IMR-90 (cell line): ENCODE results near the gene GGCT. TPM values are rescaled to one million over a fixed set of nuclear protein-coding genes. Genes with fewer than 3 reads are reported as not detected.
"Not testable (repeated sequence)": the region's sequence is repeated elsewhere in the genome, so short reads cannot be mapped to it uniquely, and the experiment has no call there.

Experiments used
- ATAC-seq: fragments of 200-7000 bp; cut with Tn5 transposase; 2 replicates; pipeline ENCODE4 v1.9.1; 2020; ENCODE audit warnings: low read depth, mild to moderate bottlenecking, moderate library complexity
- BruUV-seq: library from RNA; stranded (reverse); fragments of 400-500 nt; replicated peaks from 2 replicates; lab custom pipeline; 2021; lab: Mats Ljungman, UMichigan
- CTCF ChIA-PET: fragments of 300-600 bp; formaldehyde crosslinking; extraction: SDS; loops from one replicate; lab custom pipeline; 2021; ENCODE audit warnings: antibody characterized with exemption; lab: Yijun Ruan, JAX
- POLR2A ChIA-PET: fragments of 300-600 bp; sonication (Branson Sonifier 250); formaldehyde crosslinking; loops from one replicate; lab custom pipeline; 2022; ENCODE audit warnings: antibody characterized with exemption; ENCODE audit not compliant: unreplicated experiment; lab: Charles Lee
- DNase-seq: peaks from one replicate; pipeline ENCODE4 v3.0.0; 2013
- H2AFZ ChIP-seq: replicated peaks from 2 replicates; pipeline ENCODE3; 2013; ENCODE audit warnings: low read length, mild to moderate bottlenecking; ENCODE audit not compliant: poor library complexity
- H2AK5ac ChIP-seq: 2 replicates; pipeline ENCODE4 v1.6.1; 2013; ENCODE audit warnings: low read depth, low read length, inconsistent platforms
- H2AK9ac ChIP-seq: replicated peaks from 2 replicates; pipeline ENCODE3; 2013; ENCODE audit warnings: mild to moderate bottlenecking, low read depth, low read length, moderate library complexity; ENCODE audit not compliant: poor library complexity
- H2BK120ac ChIP-seq: 2 replicates; pipeline ENCODE4 v1.6.1; 2013; ENCODE audit warnings: low read depth, low read length, inconsistent platforms
- H2BK15ac ChIP-seq: 3 replicates; pipeline ENCODE4 v1.6.1; 2013; ENCODE audit warnings: low read depth, low read length, inconsistent platforms
- H2BK20ac ChIP-seq: 2 replicates; pipeline ENCODE4 v1.6.1; 2013; ENCODE audit warnings: low read depth, mild to moderate bottlenecking, inconsistent platforms, low read length, moderate library complexity
- H2BK5ac ChIP-seq: 2 replicates; pipeline ENCODE4 v1.6.1; 2013; ENCODE audit warnings: mild to moderate bottlenecking, low read depth, low read length, inconsistent platforms; ENCODE audit not compliant: poor library complexity, severe bottlenecking
- H3K14ac ChIP-seq: replicated peaks from 2 replicates; pipeline ENCODE4 v1.6.1; 2013; ENCODE audit warnings: low read depth, low read length, inconsistent platforms
- H3K18ac ChIP-seq: 2 replicates; pipeline ENCODE4 v1.6.1; 2013; ENCODE audit warnings: low read depth, low read length, control low read depth
- H3K23ac ChIP-seq: 2 replicates; pipeline ENCODE4 v1.6.1; 2013; ENCODE audit warnings: low read depth, low read length, inconsistent platforms
- H3K27ac ChIP-seq: 2 replicates; pipeline ENCODE4 v1.5.1; 2013; ENCODE audit warnings: mild to moderate bottlenecking, control low read depth, low read length; ENCODE audit not compliant: insufficient read depth
- H3K27me3 ChIP-seq: 2 replicates; pipeline ENCODE4 v1.6.1; 2013; ENCODE audit warnings: low read length; ENCODE audit not compliant: control insufficient read depth, insufficient read depth
- H3K36me3 ChIP-seq: 2 replicates; pipeline ENCODE4 v1.6.1; 2013; ENCODE audit warnings: low read length, mixed read lengths; ENCODE audit not compliant: control insufficient read depth, insufficient read depth
- H3K4ac ChIP-seq: 2 replicates; pipeline ENCODE4 v1.6.1; 2013; ENCODE audit warnings: low read depth, low read length, inconsistent platforms
- H3K4me1 ChIP-seq: 2 replicates; pipeline ENCODE4 v1.6.1; 2013; ENCODE audit warnings: low read length, mixed read lengths; ENCODE audit not compliant: control insufficient read depth, insufficient read depth
- H3K4me2 ChIP-seq: 2 replicates; pipeline ENCODE4 v1.6.1; 2013; ENCODE audit warnings: low read depth, mild to moderate bottlenecking, control low read depth, low read length, moderate library complexity
- H3K4me3 ChIP-seq: 2 replicates; pipeline ENCODE4 v1.5.1; 2013; ENCODE audit warnings: low read depth, mild to moderate bottlenecking, control low read depth, low read length, moderate library complexity; ENCODE audit not compliant: insufficient read depth
- H3K56ac ChIP-seq: 2 replicates; pipeline ENCODE4 v1.6.1; 2013; ENCODE audit warnings: low read length, inconsistent platforms; ENCODE audit not compliant: insufficient read depth; ENCODE audit errors: extremely low read depth
- H3K79me1 ChIP-seq, 2 experiments: 2 replicates each; pipeline ENCODE4 v1.6.1; 2013; ENCODE audit warnings: low read length in 2 of 2, inconsistent platforms in 1 of 2, low read depth in 1 of 2
- H3K9ac ChIP-seq: 2 replicates; pipeline ENCODE4 v1.6.1; 2013; ENCODE audit warnings: low read depth, low read length, control low read depth
- H3K9me1 ChIP-seq: 2 replicates; pipeline ENCODE4 v1.6.1; 2013; ENCODE audit warnings: low read length, inconsistent platforms; ENCODE audit not compliant: insufficient read depth
- H3K9me3 ChIP-seq: 2 replicates; pipeline ENCODE4 v1.6.1; 2013; ENCODE audit warnings: low read length; ENCODE audit not compliant: control insufficient read depth, insufficient read depth
- H4K20me1 ChIP-seq: 2 replicates; pipeline ENCODE4 v1.6.1; 2013; ENCODE audit warnings: low read length, inconsistent platforms; ENCODE audit not compliant: insufficient read depth
- H4K5ac ChIP-seq: 2 replicates; pipeline ENCODE4 v1.6.1; 2013; ENCODE audit warnings: mild to moderate bottlenecking, low read depth, low read length, control low read depth
- H4K8ac ChIP-seq, 2 experiments: 2 replicates each; pipeline ENCODE4 v1.6.1; 2013; ENCODE audit warnings: low read depth in 2 of 2, low read length in 2 of 2, control low read depth in 1 of 2, inconsistent platforms in 1 of 2
- H4K91ac ChIP-seq: 2 replicates; pipeline ENCODE4 v1.6.1; 2013; ENCODE audit warnings: low read depth, low read length, inconsistent platforms; ENCODE audit not compliant: insufficient read depth
- WGBS, 2 experiments: methylation state at CpG; one replicate each; pipeline versions ENCODE4 v1.1.5 to v1.1.7; 2013; ENCODE audit warnings: missing lambda C conversion rate in 2 of 2; ENCODE audit not compliant: insufficient read length in 1 of 2; ENCODE audit errors: extremely low coverage in 2 of 2; 5-methylcytosine and 5-hydroxymethylcytosine counted together
- dilution Hi-C: fragments of 300-500 bp; cut with HindIII; formaldehyde crosslinking; loops from one replicate; pipeline ENCODE4 v1.14.3; 2018; ENCODE audit warnings: low sequenced_read_pairs; ENCODE audit not compliant: unreplicated experiment
- in situ Hi-C: fragments of 300-500 bp; cut with MboI; formaldehyde crosslinking; loops from 3 replicates; pipeline ENCODE4 v1.14.3; 2019; ENCODE audit warnings: low sequenced_read_pairs, inconsistent platforms, mixed read lengths
- intact Hi-C: fragments of 100-400 bp; cut with micrococcal nuclease; formaldehyde crosslinking; loops from 2 replicates; pipeline ENCODE4 v1.10.0; 2022
- polyA plus RNA-seq, 3 experiments: library from polyadenylated mRNA; depleted of rRNA; stranded (reverse); fragments of >200 nt; gene quantifications; 2 replicates each; pipeline ENCODE4 v1.2.3, GENCODE V29; 2012; ENCODE audit warnings: low replicate concordance in 1 of 3
- total RNA-seq: library from RNA; depleted of rRNA; stranded (reverse); fragments of >200 nt; gene quantifications from 2 replicates; pipeline ENCODE4 v1.2.3, GENCODE V29; 2012

Gene GGCT
- total and polyA plus RNA-seq, 2 of the 4 experiments (the other 2 are of a cell fraction) = 12.0 to 18.6 TPM

GRCh38 chr7:30509171-30509857 lies 4.7 kb upstream of the GGCT start:
- intact Hi-C loops = loop anchor here (10.0 kb wide), 1 partner anchor 235 kb away; no protein-coding TSS in a partner anchor
- H3K27me3 ChIP-seq, H3K9me3 ChIP-seq, CTCF ChIA-PET, H4K8ac ChIP-seq, H3K79me1 ChIP-seq, H3K4me1 ChIP-seq, H3K27ac ChIP-seq, H3K36me3 ChIP-seq, dilution Hi-C loops, H4K5ac ChIP-seq, H2AK9ac ChIP-seq, H3K56ac ChIP-seq, H4K20me1 ChIP-seq, H2AFZ ChIP-seq, DNase-seq, H3K14ac ChIP-seq, H3K4me3 ChIP-seq, H2BK20ac ChIP-seq, H3K9me1 ChIP-seq, H2BK5ac ChIP-seq, in situ Hi-C loops, H2AK5ac ChIP-seq, H3K4me2 ChIP-seq, H3K4ac ChIP-seq, H2BK15ac ChIP-seq, H3K18ac ChIP-seq, BruUV-seq, POLR2A ChIA-PET, H3K9ac ChIP-seq, H2BK120ac ChIP-seq, H3K23ac ChIP-seq, ATAC-seq, H4K91ac ChIP-seq: not testable (repeated sequence)
- WGBS, 2 experiments = 20% methylated on average over 1 of the region's 9 CpGs; no CpG with 5 or more reads in 1 of the 2 experiments

- H4K8ac ChIP-seq, H2BK15ac ChIP-seq, H3K14ac ChIP-seq, H3K18ac ChIP-seq, H2BK120ac ChIP-seq, DNase-seq, H3K4me2 ChIP-seq, H2AK9ac ChIP-seq, H3K9me1 ChIP-seq, in situ Hi-C loops, H3K23ac ChIP-seq, BruUV-seq, POLR2A ChIA-PET, H2AK5ac ChIP-seq, H3K56ac ChIP-seq, H2BK5ac ChIP-seq, H3K4ac ChIP-seq, H3K9me3 ChIP-seq, H2BK20ac ChIP-seq, H4K20me1 ChIP-seq, dilution Hi-C loops, H3K9ac ChIP-seq, H3K36me3 ChIP-seq, ATAC-seq, H2AFZ ChIP-seq, H3K27me3 ChIP-seq, H3K4me3 ChIP-seq, H4K5ac ChIP-seq, H3K4me1 ChIP-seq, H3K27ac ChIP-seq, H4K91ac ChIP-seq: not testable (repeated sequence)
- intact Hi-C loops = loop anchor here (10.0 kb wide), 1 partner anchor 233 kb away; no protein-coding TSS in a partner anchor
- CTCF ChIA-PET = interaction anchor here (0.8 to 1.6 kb wide), 2 partner anchors 38 to 40 kb away, joined by 3 to 4 read pairs; no protein-coding TSS in a partner anchor
- 80% methylated on average over 4 of the region's 9 CpGs; no CpG with 5 or more reads in 1 of the 2 experiments for WGBS, 2 experiments
- H3K79me1 ChIP-seq = peaks cover 13 to 22% of the 10 kb centered on the region in 2 experiments
Measured at GRCh38 chr7:30507346-30507900, 2.8 kb upstream of the GGCT start.
